Measurements from ENCODE around the gene DNAJC30. TPM values are rescaled to one million over a fixed set of nuclear protein-coding genes. Genes with fewer than 3 reads are reported as not detected.

DNAJC30 gene
- total and polyA plus RNA-seq, 2 experiments from 2014 or later: 2.8 to 5.6 TPM

DNA sequence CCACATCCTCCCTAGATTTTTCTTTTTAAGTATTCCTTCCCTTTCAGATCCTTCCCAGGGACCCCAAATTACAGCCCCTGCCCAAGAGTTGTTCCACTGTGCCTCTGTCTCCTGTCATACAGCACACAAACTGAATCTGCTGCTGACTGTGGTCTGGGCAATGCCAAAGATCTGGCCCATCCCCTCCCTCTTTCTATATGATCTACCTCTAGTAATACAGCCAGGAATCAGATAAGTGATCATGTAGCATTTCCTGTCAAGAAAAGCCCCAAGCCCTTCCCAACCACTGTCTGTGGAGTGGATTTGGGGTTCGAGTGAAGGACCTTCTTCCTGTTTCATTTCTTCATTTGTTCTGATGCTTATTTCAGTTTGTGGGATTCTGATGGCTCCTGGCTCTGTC, 29.5 kb upstream of the DNAJC30 start:
- no peak overlapping the region for H3K27ac ChIP-seq (ENCODE audit: low read depth)
- H3K36me3 ChIP-seq (ENCODE audit: insufficient read depth): no peaks in the 10 kb centered on the region
- no peaks in the 10 kb centered on the region for H3K9me2 ChIP-seq (ENCODE audit: insufficient read depth)
- peaks cover under 1% of the 10 kb centered on the region; the same call in 1 of the 2 replicates for H3K27me3 ChIP-seq (ENCODE audit: insufficient read depth)
- Mint-ChIP-seq H3K27me3 (ENCODE audit: insufficient read depth, low read depth, poor library complexity) (peaks cover 6% of the 10 kb centered on the region), H3K36me3 (ENCODE audit: low read depth) (no peaks in the 10 kb centered on the region), H3K4me1 (no peaks in the 10 kb centered on the region), H3K9me3 (no peaks in the 10 kb centered on the region), H3K27ac (no peak overlapping the region), H3K4me3 (no peak overlapping the region)
- no peaks in the 10 kb centered on the region for H3K4me1 ChIP-seq (ENCODE audit: insufficient read depth)
- H3K4me3 ChIP-seq: no peak overlapping the region
- ATAC-seq (no peak), DNase-seq (ENCODE audit: low spot score) (no peak)
- no peaks in the 10 kb centered on the region for H3F3A ChIP-seq (replicated peaks; ENCODE audit: low read depth)
- no peaks in the 10 kb centered on the region; the same call in 1 of the 2 replicates for H4K20me1 ChIP-seq (replicated peaks; ENCODE audit: insufficient read depth)
- H3K4me2 ChIP-seq: no peak overlapping the region
- H3K79me2 ChIP-seq (replicated peaks; ENCODE audit: insufficient read depth): no peaks in the 10 kb centered on the region
- TF ChIP-seq ZNF462 (CRISPR knock-in tag; IDR thresholded peaks at IDR 0.05): no peak
- H2AFZ ChIP-seq: no peak overlapping the region

DNA sequence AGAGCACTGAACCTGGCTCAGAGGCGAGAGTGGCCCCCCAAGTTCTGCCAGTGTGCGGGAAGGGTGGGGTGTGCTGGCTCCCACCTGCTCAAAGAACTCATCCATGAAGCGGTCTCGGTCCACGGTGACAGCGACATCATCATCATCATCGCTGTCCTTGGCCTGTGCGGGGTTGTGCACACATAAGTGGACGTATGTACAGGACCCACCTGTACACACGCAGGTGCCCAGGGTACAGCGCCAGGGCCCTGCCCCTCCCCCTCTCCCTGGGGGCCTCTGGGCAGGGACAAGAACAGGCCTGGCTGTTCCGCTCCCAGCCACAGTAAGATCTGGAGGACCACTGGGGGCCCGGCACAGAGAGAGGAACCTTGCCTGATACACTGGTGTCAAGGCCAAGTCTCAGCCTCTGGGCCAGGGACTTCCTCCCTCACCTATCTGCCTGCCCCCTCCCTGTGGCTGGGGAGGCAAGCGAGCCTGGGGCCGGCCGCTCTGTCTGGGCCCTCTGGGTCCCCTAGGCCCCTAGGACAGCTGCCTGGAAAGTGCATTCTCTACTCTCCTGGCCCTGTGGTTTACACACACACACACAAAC, 25.8 kb upstream of the DNAJC30 start:
- Histone ChIP-seq H4K20me1 (replicated peaks; ENCODE audit: insufficient read depth) (no peaks in the 10 kb centered on the region; the same call in 1 of the 2 replicates), H3K27ac (ENCODE audit: low read depth) (no peak overlapping the region), H3K27me3 (ENCODE audit: insufficient read depth) (no peaks in the 10 kb centered on the region), H3F3A (replicated peaks; ENCODE audit: low read depth) (no peaks in the 10 kb centered on the region), H3K36me3 (ENCODE audit: insufficient read depth) (no peaks in the 10 kb centered on the region), H2AFZ (no peak overlapping the region), H3K4me2 (no peak overlapping the region), H3K79me2 (replicated peaks; ENCODE audit: insufficient read depth) (no peaks in the 10 kb centered on the region), H3K4me3 (no peak overlapping the region), H3K9me2 (ENCODE audit: insufficient read depth) (no peaks in the 10 kb centered on the region), H3K4me1 (ENCODE audit: insufficient read depth) (peaks cover 8% of the 10 kb centered on the region)
- H3K4me1 Mint-ChIP-seq: peaks cover 16% of the 10 kb centered on the region
- H3K36me3 Mint-ChIP-seq (ENCODE audit: low read depth): no peaks in the 10 kb centered on the region
- H3K4me3 Mint-ChIP-seq: no peak overlapping the region
- no peak overlapping the region for H3K27ac Mint-ChIP-seq
- DNase-seq (ENCODE audit: low spot score) (no peak), ATAC-seq (no peak)
- peaks cover 9% of the 10 kb centered on the region for H3K27me3 Mint-ChIP-seq (ENCODE audit: insufficient read depth, low read depth, poor library complexity)
- H3K9me3 Mint-ChIP-seq: no peaks in the 10 kb centered on the region
- no peak for TF ChIP-seq ZNF114 (CRISPR knock-in tag; IDR thresholded peaks at IDR 0.05)
- TF ChIP-seq, protein P1, sequence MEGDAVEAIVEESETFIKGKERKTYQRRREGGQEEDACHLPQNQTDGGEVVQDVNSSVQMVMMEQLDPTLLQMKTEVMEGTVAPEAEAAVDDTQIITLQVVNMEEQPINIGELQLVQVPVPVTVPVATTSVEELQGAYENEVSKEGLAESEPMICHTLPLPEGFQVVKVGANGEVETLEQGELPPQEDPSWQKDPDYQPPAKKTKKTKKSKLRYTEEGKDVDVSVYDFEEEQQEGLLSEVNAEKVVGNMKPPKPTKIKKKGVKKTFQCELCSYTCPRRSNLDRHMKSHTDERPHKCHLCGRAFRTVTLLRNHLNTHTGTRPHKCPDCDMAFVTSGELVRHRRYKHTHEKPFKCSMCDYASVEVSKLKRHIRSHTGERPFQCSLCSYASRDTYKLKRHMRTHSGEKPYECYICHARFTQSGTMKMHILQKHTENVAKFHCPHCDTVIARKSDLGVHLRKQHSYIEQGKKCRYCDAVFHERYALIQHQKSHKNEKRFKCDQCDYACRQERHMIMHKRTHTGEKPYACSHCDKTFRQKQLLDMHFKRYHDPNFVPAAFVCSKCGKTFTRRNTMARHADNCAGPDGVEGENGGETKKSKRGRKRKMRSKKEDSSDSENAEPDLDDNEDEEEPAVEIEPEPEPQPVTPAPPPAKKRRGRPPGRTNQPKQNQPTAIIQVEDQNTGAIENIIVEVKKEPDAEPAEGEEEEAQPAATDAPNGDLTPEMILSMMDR (conservative IDR thresholded peaks at IDR 0.05; ENCODE audit: low read depth in 2 of 2): no peak
- TF ChIP-seq STAT1 (IDR thresholded peaks at IDR 0.05; ENCODE audit: unreplicated experiment): no peak
- no peak for TF ChIP-seq NANOG (IDR thresholded peaks at IDR 0.05; ENCODE audit: borderline replicate concordance)
- no peak for TF ChIP-seq POLR2AphosphoS5 (IDR thresholded peaks at IDR 0.05; ENCODE audit: low read depth)
- TF ChIP-seq ETS1 (IDR thresholded peaks at IDR 0.05): no peak
- TF ChIP-seq ZNF331 (CRISPR knock-in tag; IDR thresholded peaks at IDR 0.05; ENCODE audit: low read depth): no peak
- TF ChIP-seq EZH2 (IDR thresholded peaks at IDR 0.05; ENCODE audit: low read depth, unreplicated experiment): no peak
- no peak for TF ChIP-seq JUNB (IDR thresholded peaks at IDR 0.05; ENCODE audit: unreplicated experiment)
